GM12878 (cell line): ENCODE data around the gene SERPINH1. TPM values are rescaled to one million over a fixed set of nuclear protein-coding genes. Genes with fewer than 3 reads are reported as not detected.

Experiments
- ATAC-seq: fragments of 200-7000 bp; cut with Tn5 transposase; 3 replicates; pipeline ENCODE4 v1.9.1; 2020; ENCODE audit warnings: mild to moderate bottlenecking, moderate library complexity
- BruUV-seq: library from RNA; stranded (reverse); fragments of 400-500 nt; replicated peaks from 2 replicates; lab custom pipeline; 2021; lab: Mats Ljungman, UMichigan
- CTCF ChIA-PET: fragments of 300-600 bp; sonication (Branson Sonifier 250); formaldehyde crosslinking; extraction: SDS; loops from one replicate; lab custom pipeline; 2021; ENCODE audit warnings: inconsistent platforms; lab: Yijun Ruan, JAX
- POLR2A ChIA-PET: fragments of 350-600 bp; formaldehyde crosslinking; extraction: SDS; loops from one replicate; lab custom pipeline; 2021; ENCODE audit warnings: inconsistent platforms; lab: Charles Lee
- RAD21 ChIA-PET: fragments of 300-600 bp; sonication (Branson Sonifier 250); formaldehyde crosslinking; loops from one replicate; lab custom pipeline; 2023; ENCODE audit warnings: antibody characterized with exemption; ENCODE audit not compliant: unreplicated experiment; lab: Charles Lee
- SMC1A ChIA-PET: fragments of 300-600 bp; sonication (Branson Sonifier 250); formaldehyde crosslinking; loops from one replicate; lab custom pipeline; 2023; ENCODE audit not compliant: unreplicated experiment, uncharacterized antibody; lab: Charles Lee
- DNase-seq: peaks from one replicate; pipeline ENCODE4 v3.0.0-alpha.2; 2011; ENCODE audit warnings: low read depth, low spot score
- FAIRE-seq: peaks from 3 replicates; lab custom pipeline; 2011; peaks lifted over from hg19 to GRCh38; lab: Jason Lieb, UNC
- H2AFZ ChIP-seq: 2 replicates; pipeline ENCODE4 v1.6.0; 2011; ENCODE audit warnings: low read depth, low read length, control low read depth; ENCODE audit not compliant: control insufficient read depth
- H3K27ac ChIP-seq: 2 replicates; pipeline ENCODE4 v1.5.1; 2011; ENCODE audit warnings: control low read depth; ENCODE audit not compliant: control insufficient read depth, insufficient read depth
- H3K27me3 ChIP-seq, 2 experiments: replicated peaks in 1 of 2; 2 replicates each; pipeline versions ENCODE4 v1.6.0 to v1.6.1; 2011; ENCODE audit warnings: low read length in 1 of 2; ENCODE audit not compliant: control insufficient read depth in 2 of 2, insufficient read depth in 2 of 2
- H3K36me3 ChIP-seq, 2 experiments: 2 replicates each; pipeline ENCODE4 v1.5.1; 2011; ENCODE audit warnings: low read length in 1 of 2; ENCODE audit not compliant: control insufficient read depth in 2 of 2, insufficient read depth in 2 of 2
- H3K4me1 ChIP-seq: 2 replicates; pipeline ENCODE4 v1.6.1; 2011; ENCODE audit warnings: mild to moderate bottlenecking, low read length, moderate library complexity, mixed read lengths; ENCODE audit not compliant: control insufficient read depth, insufficient read depth
- H3K4me2 ChIP-seq: 2 replicates; pipeline ENCODE4 v1.6.0; 2011; ENCODE audit warnings: control low read depth; ENCODE audit not compliant: control insufficient read depth, insufficient read depth
- H3K4me3 ChIP-seq: fragments of 200-600 bp; sonication (generic); 2 replicates; pipeline ENCODE4 v1.5.1; 2016
- H3K79me2 ChIP-seq: 2 replicates; pipeline ENCODE4 v1.6.0; 2011; ENCODE audit warnings: low read length; ENCODE audit not compliant: control insufficient read depth, insufficient read depth
- H3K9ac ChIP-seq: 2 replicates; pipeline ENCODE4 v1.8.0; 2011; ENCODE audit warnings: low read length, control low read depth, mixed read lengths; ENCODE audit not compliant: control insufficient read depth, insufficient read depth
- H3K9me3 ChIP-seq: replicated peaks from 3 replicates; pipeline ENCODE4 v1.5.1; 2011; ENCODE audit warnings: mild to moderate bottlenecking, low read length; ENCODE audit not compliant: control insufficient read depth, insufficient read depth
- H4K20me1 ChIP-seq: 2 replicates; pipeline ENCODE4 v1.6.0; 2011; ENCODE audit not compliant: control insufficient read depth, insufficient read depth
- ATF3 ChIP-seq: IDR thresholded peaks from 2 replicates; pipeline ENCODE4 v1.6.1; 2011; ENCODE audit warnings: low read depth, mild to moderate bottlenecking, low read length, moderate library complexity, borderline replicate concordance; ENCODE audit errors: extremely low read depth
- STAT1 ChIP-seq: fragments of 450-650 bp; conservative IDR thresholded peaks from 2 replicates; pipeline ENCODE4 v1.6.1; 2014; ENCODE audit warnings: antibody characterized with exemption, mild to moderate bottlenecking
- SUZ12 ChIP-seq: fragments of 200-600 bp; sonication (generic); IDR thresholded peaks from one replicate; pipeline ENCODE4 v1.6.1; 2018; ENCODE audit warnings: antibody characterized with exemption, mild to moderate bottlenecking; ENCODE audit not compliant: unreplicated experiment
- ZSCAN29 ChIP-seq: fragments of 450-650 bp; IDR thresholded peaks from 2 replicates; pipeline ENCODE4 v1.6.1; 2017; ENCODE audit warnings: mild to moderate bottlenecking, moderate library complexity
- WGBS: methylation state at CpG from one replicate; pipeline ENCODE4 v1.1.6; 2016; ENCODE audit warnings: low lambda C conversion rate; ENCODE audit not compliant: insufficient replicate concordance, insufficient coverage; ENCODE audit errors: missing lambda C conversion rate; 5-methylcytosine and 5-hydroxymethylcytosine counted together
- in situ Hi-C: fragments of 300-500 bp; cut with MboI; formaldehyde crosslinking; loops from 9 replicates; pipeline ENCODE4 v1.14.3; 2018; ENCODE audit warnings: mixed read lengths
- intact Hi-C: fragments of 100-400 bp; cut with micrococcal nuclease; formaldehyde crosslinking; loops from one replicate; pipeline ENCODE4 v1.14.2; 2022; ENCODE audit not compliant: unreplicated experiment
- polyA plus RNA-seq, 11 experiments: library from polyadenylated mRNA; depleted of rRNA in 4 of 11; unstranded in 6 of 11; stranded (reverse) in 5 of 11; fragments of >200 nt; fragmentation: Nextera tagmentation in 4 of 11; fragmentation: Illumina TruSeq in 1 of 11; extraction: Ambion mirVana in 4 of 11; extraction: Trizol in 1 of 11; gene quantifications; 1 replicate in 1 of 11; 2 replicates in 10 of 11; pipeline versions ENCODE4 v1.2.1 to v1.2.3, GENCODE V29; 2011 to 2016; ENCODE audit warnings: inconsistent platforms in 2 of 11, missing spikeins in 2 of 11, low read depth in 1 of 11
- total RNA-seq, 4 experiments: library from RNA; depleted of rRNA in 3 of 4; stranded (reverse); fragments of >200 nt in 3 of 4; fragmentation: Illumina TruSeq in 1 of 4; extraction: Trizol in 1 of 4; gene quantifications; 2 replicates each; pipeline versions ENCODE4 v1.2.1 to v1.2.3, GENCODE V29; 2013 to 2021
- TF ChIP-seq, protein P1 (sequence below): IDR thresholded peaks from 2 replicates; pipeline ENCODE4 v1.6.1; 2012; ENCODE audit warnings: improper control_type of control experiment, low read depth, low read length; ENCODE audit not compliant: insufficient replicate concordance

The SERPINH1 gene
- total and polyA plus RNA-seq, 10 of the 15 experiments (the other 5 are each of a cell fraction or from before 2014, with no cell fraction given) = 0.34 to 19.8 (median 13.7) TPM

GRCh38 chr11:75539459-75540334 lies 22.4 kb upstream of the SERPINH1 start:
- Histone ChIP-seq H2AFZ (no peak overlapping the region), H3K9ac (no peak overlapping the region), H3K79me2 (no peaks in the 10 kb centered on the region), H3K27ac (no peak overlapping the region), H3K9me3 (no peaks in the 10 kb centered on the region), H3K4me3 (no peak overlapping the region), H3K4me2 (no peak overlapping the region), H3K36me3 (no peaks in the 10 kb centered on the region), H3K27me3 (no peaks in the 10 kb centered on the region; a peak in 1 of 4 replicates), H4K20me1 (no peaks in the 10 kb centered on the region), H3K4me1 (peaks cover 24% of the 10 kb centered on the region)
- ChIA-PET CTCF (interaction anchor here (0.9 to 1.7 kb wide), 4 partner anchors 7 to 166 kb away, joined by 3 to 5 read pairs (median 4); no protein-coding TSS in a partner anchor), POLR2A (interaction anchor here (0.7 kb wide), 1 partner anchor 558 kb away, joined by 3 read pairs; no protein-coding TSS in a partner anchor), SMC1A (no interaction called here), RAD21 (no interaction called here)
- BruUV-seq = no TSS peak
- no peak for ATAC-seq
- intact Hi-C loops (no loop called here), in situ Hi-C loops (no loop called here)
- no peak for DNase-seq
- no peak for FAIRE-seq
- WGBS = 91% methylated on average over 9 of the region's 9 CpGs
- TF ChIP-seq SUZ12 = no peak
- TF ChIP-seq, protein P1, sequence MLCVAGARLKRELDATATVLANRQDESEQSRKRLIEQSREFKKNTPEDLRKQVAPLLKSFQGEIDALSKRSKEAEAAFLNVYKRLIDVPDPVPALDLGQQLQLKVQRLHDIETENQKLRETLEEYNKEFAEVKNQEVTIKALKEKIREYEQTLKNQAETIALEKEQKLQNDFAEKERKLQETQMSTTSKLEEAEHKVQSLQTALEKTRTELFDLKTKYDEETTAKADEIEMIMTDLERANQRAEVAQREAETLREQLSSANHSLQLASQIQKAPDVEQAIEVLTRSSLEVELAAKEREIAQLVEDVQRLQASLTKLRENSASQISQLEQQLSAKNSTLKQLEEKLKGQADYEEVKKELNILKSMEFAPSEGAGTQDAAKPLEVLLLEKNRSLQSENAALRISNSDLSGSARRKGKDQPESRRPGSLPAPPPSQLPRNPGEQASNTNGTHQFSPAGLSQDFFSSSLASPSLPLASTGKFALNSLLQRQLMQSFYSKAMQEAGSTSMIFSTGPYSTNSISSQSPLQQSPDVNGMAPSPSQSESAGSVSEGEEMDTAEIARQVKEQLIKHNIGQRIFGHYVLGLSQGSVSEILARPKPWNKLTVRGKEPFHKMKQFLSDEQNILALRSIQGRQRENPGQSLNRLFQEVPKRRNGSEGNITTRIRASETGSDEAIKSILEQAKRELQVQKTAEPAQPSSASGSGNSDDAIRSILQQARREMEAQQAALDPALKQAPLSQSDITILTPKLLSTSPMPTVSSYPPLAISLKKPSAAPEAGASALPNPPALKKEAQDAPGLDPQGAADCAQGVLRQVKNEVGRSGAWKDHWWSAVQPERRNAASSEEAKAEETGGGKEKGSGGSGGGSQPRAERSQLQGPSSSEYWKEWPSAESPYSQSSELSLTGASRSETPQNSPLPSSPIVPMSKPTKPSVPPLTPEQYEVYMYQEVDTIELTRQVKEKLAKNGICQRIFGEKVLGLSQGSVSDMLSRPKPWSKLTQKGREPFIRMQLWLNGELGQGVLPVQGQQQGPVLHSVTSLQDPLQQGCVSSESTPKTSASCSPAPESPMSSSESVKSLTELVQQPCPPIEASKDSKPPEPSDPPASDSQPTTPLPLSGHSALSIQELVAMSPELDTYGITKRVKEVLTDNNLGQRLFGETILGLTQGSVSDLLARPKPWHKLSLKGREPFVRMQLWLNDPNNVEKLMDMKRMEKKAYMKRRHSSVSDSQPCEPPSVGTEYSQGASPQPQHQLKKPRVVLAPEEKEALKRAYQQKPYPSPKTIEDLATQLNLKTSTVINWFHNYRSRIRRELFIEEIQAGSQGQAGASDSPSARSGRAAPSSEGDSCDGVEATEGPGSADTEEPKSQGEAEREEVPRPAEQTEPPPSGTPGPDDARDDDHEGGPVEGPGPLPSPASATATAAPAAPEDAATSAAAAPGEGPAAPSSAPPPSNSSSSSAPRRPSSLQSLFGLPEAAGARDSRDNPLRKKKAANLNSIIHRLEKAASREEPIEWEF = no peak
- TF ChIP-seq ATF3 = no peak
- TF ChIP-seq ZSCAN29 = no peak
- TF ChIP-seq STAT1 = no peak
